OCI-LY7 (cell line): ENCODE data around the gene WNT16.

Experiments
- EZH2phosphoT487 ChIP-seq: fragments of 200-600 bp; sonication (generic); IDR thresholded peaks from 2 replicates; pipeline ENCODE4 v1.6.1; 2018; ENCODE audit warnings: low read depth, borderline replicate concordance, mild to moderate bottlenecking, mixed run types, antibody characterized with exemption, low read length, moderate library complexity, mixed read lengths
- TF ChIP-seq, protein P1 (sequence below): fragments of 200-600 bp; sonication (generic); conservative IDR thresholded peaks from 2 replicates; pipeline ENCODE4 v1.5.1; 2014; ENCODE audit warnings: mild to moderate bottlenecking, antibody characterized with exemption, low read length, moderate library complexity, mixed read lengths

DNA sequence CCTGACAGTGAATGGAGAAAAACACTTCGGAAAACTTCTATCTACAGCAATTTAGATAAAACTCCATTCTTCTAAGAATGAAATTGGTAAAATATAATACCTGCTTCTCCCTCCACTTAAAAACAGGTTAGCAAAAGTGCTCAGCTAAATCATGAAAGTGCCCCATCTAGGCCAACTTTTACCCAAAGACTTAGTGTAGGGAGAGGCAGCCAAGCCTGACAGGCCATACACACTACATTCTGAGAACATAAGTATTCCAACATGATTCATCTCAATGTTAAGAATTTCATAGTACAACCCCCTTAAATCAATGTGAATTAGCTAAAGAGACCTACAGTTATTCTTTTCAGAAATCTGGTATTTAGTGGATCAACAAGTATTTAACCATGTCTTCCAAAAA, 60.1 kb downstream of the WNT16 start:
- TF ChIP-seq, protein P1, sequence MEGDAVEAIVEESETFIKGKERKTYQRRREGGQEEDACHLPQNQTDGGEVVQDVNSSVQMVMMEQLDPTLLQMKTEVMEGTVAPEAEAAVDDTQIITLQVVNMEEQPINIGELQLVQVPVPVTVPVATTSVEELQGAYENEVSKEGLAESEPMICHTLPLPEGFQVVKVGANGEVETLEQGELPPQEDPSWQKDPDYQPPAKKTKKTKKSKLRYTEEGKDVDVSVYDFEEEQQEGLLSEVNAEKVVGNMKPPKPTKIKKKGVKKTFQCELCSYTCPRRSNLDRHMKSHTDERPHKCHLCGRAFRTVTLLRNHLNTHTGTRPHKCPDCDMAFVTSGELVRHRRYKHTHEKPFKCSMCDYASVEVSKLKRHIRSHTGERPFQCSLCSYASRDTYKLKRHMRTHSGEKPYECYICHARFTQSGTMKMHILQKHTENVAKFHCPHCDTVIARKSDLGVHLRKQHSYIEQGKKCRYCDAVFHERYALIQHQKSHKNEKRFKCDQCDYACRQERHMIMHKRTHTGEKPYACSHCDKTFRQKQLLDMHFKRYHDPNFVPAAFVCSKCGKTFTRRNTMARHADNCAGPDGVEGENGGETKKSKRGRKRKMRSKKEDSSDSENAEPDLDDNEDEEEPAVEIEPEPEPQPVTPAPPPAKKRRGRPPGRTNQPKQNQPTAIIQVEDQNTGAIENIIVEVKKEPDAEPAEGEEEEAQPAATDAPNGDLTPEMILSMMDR = no peak
- no peak for TF ChIP-seq EZH2phosphoT487
